GM18907 (cell line): ENCODE results near the gene ACTL10.

Experiments used
- ATAC-seq: cut with Tn5 transposase; IDR thresholded peaks from one replicate; pipeline ENCODE4 v1.9.1; 2021; ENCODE audit warnings: mild to moderate bottlenecking, moderate library complexity; ENCODE audit not compliant: unreplicated experiment

ACTL10 gene

GRCh38 chr20:33676121-33676520 lies 9.4 kb downstream of the ACTL10 start:
- ATAC-seq = no peak

- ATAC-seq = no peak
Measured at GRCh38 chr20:33676652-33677645, 10.2 kb downstream of the ACTL10 start.

- no peak for ATAC-seq
Measured at GRCh38 chr20:33677991-33678702, 11.4 kb downstream of the ACTL10 start.

GRCh38 chr20:33679758-33680485 lies 13.2 kb downstream of the ACTL10 start:
- peak; percentile 67 for ATAC-seq

- ATAC-seq = no peak
Measured at GRCh38 chr20:33680686-33681085, 13.9 kb downstream of the ACTL10 start.

GRCh38 chr20:33681288-33681687 lies 14.5 kb downstream of the ACTL10 start:
- no peak for ATAC-seq

- ATAC-seq = no peak
Measured at GRCh38 chr20:33681728-33682353, 15.1 kb downstream of the ACTL10 start.

- no peak for ATAC-seq
Measured at GRCh38 chr20:33684533-33685327, 18.0 kb downstream of the ACTL10 start.

GRCh38 chr20:33685328-33686099 lies 18.8 kb downstream of the ACTL10 start:
- ATAC-seq = peak; percentile 41

GRCh38 chr20:33686100-33686983 lies 19.6 kb downstream of the ACTL10 start, which contains the start of gene E2F1:
Gene E2F1, minus strand, starts transcription at chr20:33686385. Its CDS starts 121 bp downstream, at chr20:33686264.
- peak; percentile 81 for ATAC-seq

GRCh38 chr20:33686984-33687366 lies 20.2 kb downstream of the ACTL10 start:
- ATAC-seq = no peak

- no peak for ATAC-seq
Measured at GRCh38 chr20:33687370-33687915, 20.7 kb downstream of the ACTL10 start.

GRCh38 chr20:33687993-33688937 lies 21.5 kb downstream of the ACTL10 start:
- no peak for ATAC-seq

- ATAC-seq = no peak
Measured at GRCh38 chr20:33688938-33689424, 22.2 kb downstream of the ACTL10 start.

- ATAC-seq = no peak
Measured at GRCh38 chr20:33689493-33689892, 22.8 kb downstream of the ACTL10 start.

- ATAC-seq = no peak
Measured at GRCh38 chr20:33689973-33690372, 23.2 kb downstream of the ACTL10 start.

- ATAC-seq = no peak
Measured at GRCh38 chr20:33693289-33693688, 26.5 kb downstream of the ACTL10 start.
